GM12878 (cell line): Measurements from ENCODE around the gene CDH4. TPM values are rescaled to one million over a fixed set of nuclear protein-coding genes. Genes with fewer than 3 reads are reported as not detected.
"Not testable (repeated sequence)": the region's sequence is repeated elsewhere in the genome, so short reads cannot be mapped to it uniquely, and the experiment has no call there.

Experiments used
- ATAC-seq: fragments of 200-7000 bp; cut with Tn5 transposase; 3 replicates; pipeline ENCODE4 v1.9.1; 2020; ENCODE audit warnings: mild to moderate bottlenecking, moderate library complexity
- BruUV-seq: library from RNA; stranded (reverse); fragments of 400-500 nt; replicated peaks from 2 replicates; lab custom pipeline; 2021; lab: Mats Ljungman, UMichigan
- CTCF ChIA-PET: fragments of 300-600 bp; sonication (Branson Sonifier 250); formaldehyde crosslinking; extraction: SDS; loops from one replicate; lab custom pipeline; 2021; ENCODE audit warnings: inconsistent platforms; lab: Yijun Ruan, JAX
- POLR2A ChIA-PET: fragments of 350-600 bp; formaldehyde crosslinking; extraction: SDS; loops from one replicate; lab custom pipeline; 2021; ENCODE audit warnings: inconsistent platforms; lab: Charles Lee
- RAD21 ChIA-PET: fragments of 300-600 bp; sonication (Branson Sonifier 250); formaldehyde crosslinking; loops from one replicate; lab custom pipeline; 2023; ENCODE audit warnings: antibody characterized with exemption; ENCODE audit not compliant: unreplicated experiment; lab: Charles Lee
- SMC1A ChIA-PET: fragments of 300-600 bp; sonication (Branson Sonifier 250); formaldehyde crosslinking; loops from one replicate; lab custom pipeline; 2023; ENCODE audit not compliant: unreplicated experiment, uncharacterized antibody; lab: Charles Lee
- DNase-seq: peaks from one replicate; pipeline ENCODE4 v3.0.0-alpha.2; 2011; ENCODE audit warnings: low read depth, low spot score
- FAIRE-seq: peaks from 3 replicates; lab custom pipeline; 2011; peaks lifted over from hg19 to GRCh38; lab: Jason Lieb, UNC
- H2AFZ ChIP-seq: 2 replicates; pipeline ENCODE4 v1.6.0; 2011; ENCODE audit warnings: low read depth, low read length, control low read depth; ENCODE audit not compliant: control insufficient read depth
- H3K27ac ChIP-seq: 2 replicates; pipeline ENCODE4 v1.5.1; 2011; ENCODE audit warnings: control low read depth; ENCODE audit not compliant: control insufficient read depth, insufficient read depth
- H3K27me3 ChIP-seq, 2 experiments: replicated peaks in 1 of 2; 2 replicates each; pipeline versions ENCODE4 v1.6.0 to v1.6.1; 2011; ENCODE audit warnings: low read length in 1 of 2; ENCODE audit not compliant: control insufficient read depth in 2 of 2, insufficient read depth in 2 of 2
- H3K36me3 ChIP-seq, 2 experiments: 2 replicates each; pipeline ENCODE4 v1.5.1; 2011; ENCODE audit warnings: low read length in 1 of 2; ENCODE audit not compliant: control insufficient read depth in 2 of 2, insufficient read depth in 2 of 2
- H3K4me1 ChIP-seq: 2 replicates; pipeline ENCODE4 v1.6.1; 2011; ENCODE audit warnings: mild to moderate bottlenecking, low read length, moderate library complexity, mixed read lengths; ENCODE audit not compliant: control insufficient read depth, insufficient read depth
- H3K4me2 ChIP-seq: 2 replicates; pipeline ENCODE4 v1.6.0; 2011; ENCODE audit warnings: control low read depth; ENCODE audit not compliant: control insufficient read depth, insufficient read depth
- H3K4me3 ChIP-seq: fragments of 200-600 bp; sonication (generic); 2 replicates; pipeline ENCODE4 v1.5.1; 2016
- H3K79me2 ChIP-seq: 2 replicates; pipeline ENCODE4 v1.6.0; 2011; ENCODE audit warnings: low read length; ENCODE audit not compliant: control insufficient read depth, insufficient read depth
- H3K9ac ChIP-seq: 2 replicates; pipeline ENCODE4 v1.8.0; 2011; ENCODE audit warnings: low read length, control low read depth, mixed read lengths; ENCODE audit not compliant: control insufficient read depth, insufficient read depth
- H3K9me3 ChIP-seq: replicated peaks from 3 replicates; pipeline ENCODE4 v1.5.1; 2011; ENCODE audit warnings: mild to moderate bottlenecking, low read length; ENCODE audit not compliant: control insufficient read depth, insufficient read depth
- H4K20me1 ChIP-seq: 2 replicates; pipeline ENCODE4 v1.6.0; 2011; ENCODE audit not compliant: control insufficient read depth, insufficient read depth
- JUND ChIP-seq: IDR thresholded peaks from 2 replicates; pipeline ENCODE4 v1.6.1; 2012; ENCODE audit warnings: low read depth, mild to moderate bottlenecking, low read length, improper control_type of control experiment, moderate library complexity
- SREBF1 ChIP-seq: IDR thresholded peaks from 2 replicates; pipeline ENCODE4 v1.6.1; 2012; ENCODE audit warnings: mild to moderate bottlenecking, low read length
- WGBS: methylation state at CpG from one replicate; pipeline ENCODE4 v1.1.6; 2016; ENCODE audit warnings: low lambda C conversion rate; ENCODE audit not compliant: insufficient replicate concordance, insufficient coverage; ENCODE audit errors: missing lambda C conversion rate; 5-methylcytosine and 5-hydroxymethylcytosine counted together
- in situ Hi-C: fragments of 300-500 bp; cut with MboI; formaldehyde crosslinking; loops from 9 replicates; pipeline ENCODE4 v1.14.3; 2018; ENCODE audit warnings: mixed read lengths
- intact Hi-C: fragments of 100-400 bp; cut with micrococcal nuclease; formaldehyde crosslinking; loops from one replicate; pipeline ENCODE4 v1.14.2; 2022; ENCODE audit not compliant: unreplicated experiment
- polyA plus RNA-seq, 11 experiments: library from polyadenylated mRNA; depleted of rRNA in 4 of 11; unstranded in 6 of 11; stranded (reverse) in 5 of 11; fragments of >200 nt; fragmentation: Nextera tagmentation in 4 of 11; fragmentation: Illumina TruSeq in 1 of 11; extraction: Ambion mirVana in 4 of 11; extraction: Trizol in 1 of 11; gene quantifications; 1 replicate in 1 of 11; 2 replicates in 10 of 11; pipeline versions ENCODE4 v1.2.1 to v1.2.3, GENCODE V29; 2011 to 2016; ENCODE audit warnings: inconsistent platforms in 2 of 11, missing spikeins in 2 of 11, low read depth in 1 of 11
- total RNA-seq, 4 experiments: library from RNA; depleted of rRNA in 3 of 4; stranded (reverse); fragments of >200 nt in 3 of 4; fragmentation: Illumina TruSeq in 1 of 4; extraction: Trizol in 1 of 4; gene quantifications; 2 replicates each; pipeline versions ENCODE4 v1.2.1 to v1.2.3, GENCODE V29; 2013 to 2021
- TF ChIP-seq, protein P1 (sequence below): fragments of 450-650 bp; IDR thresholded peaks from 2 replicates; pipeline ENCODE4 v1.6.1; 2017; ENCODE audit warnings: mild to moderate bottlenecking, moderate library complexity
- TF ChIP-seq, protein P2 (sequence below): fragments of 450-650 bp; formaldehyde crosslinking; IDR thresholded peaks from 2 replicates; pipeline ENCODE4 v1.4.0; 2022; ENCODE audit warnings: mild to moderate bottlenecking, moderate library complexity
- TF ChIP-seq, protein P3 (sequence below): fragments of 450-650 bp; IDR thresholded peaks from 2 replicates; pipeline ENCODE4 v1.6.1; 2017; ENCODE audit warnings: mild to moderate bottlenecking, moderate library complexity

Gene CDH4
- total and polyA plus RNA-seq, 10 of the 15 experiments (the other 5 are each of a cell fraction or from before 2014, with no cell fraction given) = not detected

DNA sequence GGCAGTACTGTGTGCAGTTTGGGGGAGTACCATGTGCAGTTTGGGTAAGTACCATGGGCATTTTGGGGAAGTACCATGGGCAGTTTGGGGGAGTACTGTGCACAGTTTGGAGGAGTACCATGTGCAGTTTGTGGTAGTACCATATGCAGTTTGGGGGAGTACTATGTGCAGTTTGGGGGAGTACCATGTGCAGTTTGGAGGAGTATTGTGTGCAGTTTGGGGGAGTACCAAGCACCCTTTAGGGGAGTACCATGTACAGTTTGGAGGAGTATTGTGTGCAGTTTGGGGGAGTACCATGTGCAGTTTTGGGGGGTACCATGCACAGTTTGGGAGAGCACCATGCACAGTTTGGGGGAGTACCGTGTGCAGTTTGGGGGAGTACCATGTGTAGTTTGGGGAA, 21.6 kb downstream of the CDH4 start:
- H3K4me2 ChIP-seq, H3K9ac ChIP-seq, intact Hi-C loops, CTCF ChIA-PET, H3K4me1 ChIP-seq, FAIRE-seq, H3K36me3 ChIP-seq, RAD21 ChIA-PET, H3K9me3 ChIP-seq, ATAC-seq, H3K27ac ChIP-seq, POLR2A ChIA-PET, H3K79me2 ChIP-seq, H3K27me3 ChIP-seq, BruUV-seq, H4K20me1 ChIP-seq, H3K4me3 ChIP-seq, SMC1A ChIA-PET, H2AFZ ChIP-seq, DNase-seq: not testable (repeated sequence)
- WGBS = 0% methylated on average over 1 of the region's 1 CpG
- in situ Hi-C loops = loop anchor here (10.0 kb wide), 1 partner anchor 59 kb away; no protein-coding TSS in a partner anchor

DNA sequence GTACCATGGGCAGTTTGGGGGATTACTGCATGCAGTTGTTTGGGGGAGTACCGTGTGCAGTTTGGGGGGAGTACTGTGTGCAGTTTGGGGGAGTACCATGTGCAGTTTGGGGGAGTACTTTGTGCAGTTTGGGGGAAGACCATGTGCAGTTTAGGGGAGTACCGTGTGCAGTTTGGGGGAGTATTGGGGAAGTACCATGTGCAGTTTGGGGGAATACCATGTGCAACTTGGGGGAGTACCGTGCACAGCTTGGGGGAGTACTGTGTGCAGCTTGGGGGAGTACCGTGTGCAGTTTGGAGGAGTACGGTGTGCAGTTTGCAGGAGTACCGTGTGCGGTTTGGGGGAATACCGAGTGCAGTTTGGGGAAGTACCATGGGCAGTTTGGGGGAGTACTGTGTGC, 22.3 kb downstream of the CDH4 start:
- H3K27me3 ChIP-seq = no peaks in the 10 kb centered on the region
- BruUV-seq = no TSS peak
- H3K4me2 ChIP-seq = no peak overlapping the region
- in situ Hi-C loops = loop anchor here (10.0 kb wide), 1 partner anchor 60 kb away; no protein-coding TSS in a partner anchor
- ChIA-PET CTCF (no interaction called here), POLR2A (no interaction called here), RAD21 (no interaction called here), SMC1A (no interaction called here)
- H3K4me1 ChIP-seq = no peaks in the 10 kb centered on the region
- FAIRE-seq (no peak), ATAC-seq (no peak), DNase-seq (no peak)
- H2AFZ ChIP-seq = no peak overlapping the region
- H3K9me3 ChIP-seq = no peaks in the 10 kb centered on the region; the same call in 2 of the 3 replicates
- intact Hi-C loops = no loop called here
- 56% methylated on average over 8 of the region's 8 CpGs for WGBS
- H4K20me1 ChIP-seq = no peaks in the 10 kb centered on the region
- no peaks in the 10 kb centered on the region for H3K79me2 ChIP-seq
- H3K36me3 ChIP-seq = no peaks in the 10 kb centered on the region
- H3K9ac ChIP-seq = no peak overlapping the region
- no peak overlapping the region for H3K4me3 ChIP-seq
- no peak overlapping the region for H3K27ac ChIP-seq
- no peak for TF ChIP-seq JUND
- TF ChIP-seq SREBF1 = no peak
- TF ChIP-seq, protein P1, sequence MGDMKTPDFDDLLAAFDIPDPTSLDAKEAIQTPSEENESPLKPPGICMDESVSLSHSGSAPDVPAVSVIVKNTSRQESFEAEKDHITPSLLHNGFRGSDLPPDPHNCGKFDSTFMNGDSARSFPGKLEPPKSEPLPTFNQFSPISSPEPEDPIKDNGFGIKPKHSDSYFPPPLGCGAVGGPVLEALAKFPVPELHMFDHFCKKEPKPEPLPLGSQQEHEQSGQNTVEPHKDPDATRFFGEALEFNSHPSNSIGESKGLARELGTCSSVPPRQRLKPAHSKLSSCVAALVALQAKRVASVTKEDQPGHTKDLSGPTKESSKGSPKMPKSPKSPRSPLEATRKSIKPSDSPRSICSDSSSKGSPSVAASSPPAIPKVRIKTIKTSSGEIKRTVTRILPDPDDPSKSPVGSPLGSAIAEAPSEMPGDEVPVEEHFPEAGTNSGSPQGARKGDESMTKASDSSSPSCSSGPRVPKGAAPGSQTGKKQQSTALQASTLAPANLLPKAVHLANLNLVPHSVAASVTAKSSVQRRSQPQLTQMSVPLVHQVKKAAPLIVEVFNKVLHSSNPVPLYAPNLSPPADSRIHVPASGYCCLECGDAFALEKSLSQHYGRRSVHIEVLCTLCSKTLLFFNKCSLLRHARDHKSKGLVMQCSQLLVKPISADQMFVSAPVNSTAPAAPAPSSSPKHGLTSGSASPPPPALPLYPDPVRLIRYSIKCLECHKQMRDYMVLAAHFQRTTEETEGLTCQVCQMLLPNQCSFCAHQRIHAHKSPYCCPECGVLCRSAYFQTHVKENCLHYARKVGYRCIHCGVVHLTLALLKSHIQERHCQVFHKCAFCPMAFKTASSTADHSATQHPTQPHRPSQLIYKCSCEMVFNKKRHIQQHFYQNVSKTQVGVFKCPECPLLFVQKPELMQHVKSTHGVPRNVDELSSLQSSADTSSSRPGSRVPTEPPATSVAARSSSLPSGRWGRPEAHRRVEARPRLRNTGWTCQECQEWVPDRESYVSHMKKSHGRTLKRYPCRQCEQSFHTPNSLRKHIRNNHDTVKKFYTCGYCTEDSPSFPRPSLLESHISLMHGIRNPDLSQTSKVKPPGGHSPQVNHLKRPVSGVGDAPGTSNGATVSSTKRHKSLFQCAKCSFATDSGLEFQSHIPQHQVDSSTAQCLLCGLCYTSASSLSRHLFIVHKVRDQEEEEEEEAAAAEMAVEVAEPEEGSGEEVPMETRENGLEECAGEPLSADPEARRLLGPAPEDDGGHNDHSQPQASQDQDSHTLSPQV = no peak
- TF ChIP-seq, protein P2, sequence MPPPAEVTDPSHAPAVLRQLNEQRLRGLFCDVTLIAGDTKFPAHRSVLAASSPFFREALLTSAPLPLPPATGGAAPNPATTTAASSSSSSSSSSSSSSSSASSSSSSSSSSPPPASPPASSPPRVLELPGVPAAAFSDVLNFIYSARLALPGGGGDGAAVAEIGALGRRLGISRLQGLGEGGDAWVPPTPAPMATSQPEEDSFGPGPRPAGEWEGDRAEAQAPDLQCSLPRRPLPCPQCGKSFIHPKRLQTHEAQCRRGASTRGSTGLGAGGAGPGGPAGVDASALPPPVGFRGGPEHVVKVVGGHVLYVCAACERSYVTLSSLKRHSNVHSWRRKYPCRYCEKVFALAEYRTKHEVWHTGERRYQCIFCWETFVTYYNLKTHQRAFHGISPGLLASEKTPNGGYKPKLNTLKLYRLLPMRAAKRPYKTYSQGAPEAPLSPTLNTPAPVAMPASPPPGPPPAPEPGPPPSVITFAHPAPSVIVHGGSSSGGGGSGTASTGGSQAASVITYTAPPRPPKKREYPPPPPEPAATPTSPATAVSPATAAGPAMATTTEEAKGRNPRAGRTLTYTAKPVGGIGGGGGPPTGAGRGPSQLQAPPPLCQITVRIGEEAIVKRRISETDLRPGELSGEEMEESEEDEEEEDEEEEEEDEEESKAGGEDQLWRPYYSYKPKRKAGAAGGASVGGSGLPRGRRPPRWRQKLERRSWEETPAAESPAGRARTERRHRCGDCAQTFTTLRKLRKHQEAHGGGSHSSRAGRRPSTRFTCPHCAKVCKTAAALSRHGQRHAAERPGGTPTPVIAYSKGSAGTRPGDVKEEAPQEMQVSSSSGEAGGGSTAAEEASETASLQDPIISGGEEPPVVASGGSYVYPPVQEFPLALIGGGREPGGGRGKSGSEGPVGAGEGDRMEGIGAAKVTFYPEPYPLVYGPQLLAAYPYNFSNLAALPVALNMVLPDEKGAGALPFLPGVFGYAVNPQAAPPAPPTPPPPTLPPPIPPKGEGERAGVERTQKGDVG (CRISPR knock-in tag) = no peak
- TF ChIP-seq, protein P3, sequence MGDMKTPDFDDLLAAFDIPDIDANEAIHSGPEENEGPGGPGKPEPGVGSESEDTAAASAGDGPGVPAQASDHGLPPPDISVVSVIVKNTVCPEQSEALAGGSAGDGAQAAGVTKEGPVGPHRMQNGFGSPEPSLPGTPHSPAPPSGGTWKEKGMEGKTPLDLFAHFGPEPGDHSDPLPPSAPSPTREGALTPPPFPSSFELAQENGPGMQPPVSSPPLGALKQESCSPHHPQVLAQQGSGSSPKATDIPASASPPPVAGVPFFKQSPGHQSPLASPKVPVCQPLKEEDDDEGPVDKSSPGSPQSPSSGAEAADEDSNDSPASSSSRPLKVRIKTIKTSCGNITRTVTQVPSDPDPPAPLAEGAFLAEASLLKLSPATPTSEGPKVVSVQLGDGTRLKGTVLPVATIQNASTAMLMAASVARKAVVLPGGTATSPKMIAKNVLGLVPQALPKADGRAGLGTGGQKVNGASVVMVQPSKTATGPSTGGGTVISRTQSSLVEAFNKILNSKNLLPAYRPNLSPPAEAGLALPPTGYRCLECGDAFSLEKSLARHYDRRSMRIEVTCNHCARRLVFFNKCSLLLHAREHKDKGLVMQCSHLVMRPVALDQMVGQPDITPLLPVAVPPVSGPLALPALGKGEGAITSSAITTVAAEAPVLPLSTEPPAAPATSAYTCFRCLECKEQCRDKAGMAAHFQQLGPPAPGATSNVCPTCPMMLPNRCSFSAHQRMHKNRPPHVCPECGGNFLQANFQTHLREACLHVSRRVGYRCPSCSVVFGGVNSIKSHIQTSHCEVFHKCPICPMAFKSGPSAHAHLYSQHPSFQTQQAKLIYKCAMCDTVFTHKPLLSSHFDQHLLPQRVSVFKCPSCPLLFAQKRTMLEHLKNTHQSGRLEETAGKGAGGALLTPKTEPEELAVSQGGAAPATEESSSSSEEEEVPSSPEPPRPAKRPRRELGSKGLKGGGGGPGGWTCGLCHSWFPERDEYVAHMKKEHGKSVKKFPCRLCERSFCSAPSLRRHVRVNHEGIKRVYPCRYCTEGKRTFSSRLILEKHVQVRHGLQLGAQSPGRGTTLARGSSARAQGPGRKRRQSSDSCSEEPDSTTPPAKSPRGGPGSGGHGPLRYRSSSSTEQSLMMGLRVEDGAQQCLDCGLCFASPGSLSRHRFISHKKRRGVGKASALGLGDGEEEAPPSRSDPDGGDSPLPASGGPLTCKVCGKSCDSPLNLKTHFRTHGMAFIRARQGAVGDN = no peak
